T follicular helper cell (primary cell): ENCODE data around the gene TMEM259.

Experiments used
- DNase-seq: peaks from one replicate; pipeline ENCODE4 v3.0.0-alpha.2; 2020; ENCODE audit warnings: low read depth
- total RNA-seq, 2 experiments: gene quantifications; one replicate each; lab custom pipeline; 2026; lab: John Stamatoyannopoulos, UW

TMEM259 gene
- 178 to 318 reads per million in 2 experiments for total RNA-seq

- peak; percentile 96 for DNase-seq
Observed at GRCh38 chr19:1020868-1021425, at the start of gene TMEM259. Gene TMEM259, minus strand, starts transcription at chr19:1021123. Its CDS starts 127 bp downstream, at chr19:1020996.

- no peak for DNase-seq
Observed at GRCh38 chr19:1070576-1070930, 49.6 kb upstream of the TMEM259 start.

- DNase-seq: peak; percentile 59
Observed at GRCh38 chr19:1069009-1069779, 48.3 kb upstream of the TMEM259 start.

GRCh38 chr19:1068009-1069001 lies 47.4 kb upstream of the TMEM259 start:
- DNase-seq: no peak

GRCh38 chr19:1067341-1067957 lies 46.5 kb upstream of the TMEM259 start:
- DNase-seq: peak; percentile 66

GRCh38 chr19:1066748-1067340 lies 45.9 kb upstream of the TMEM259 start, which contains the start of gene ARHGAP45:
Gene ARHGAP45, plus strand, starts transcription at chr19:1067167. Its CDS starts 239 bp downstream, at chr19:1067406.
- DNase-seq: peak; percentile 76

- no peak for DNase-seq
Observed at GRCh38 chr19:1066251-1066747, 45.4 kb upstream of the TMEM259 start.

- DNase-seq: no peak
Observed at GRCh38 chr19:1065606-1066109, 44.7 kb upstream of the TMEM259 start.

GRCh38 chr19:1064661-1065605 lies 44.0 kb upstream of the TMEM259 start:
- DNase-seq: peak; percentile 59

- no peak for DNase-seq
Observed at GRCh38 chr19:1063909-1064660, 43.2 kb upstream of the TMEM259 start.

- DNase-seq: peak; percentile 73
Observed at GRCh38 chr19:1063030-1063908, 42.3 kb upstream of the TMEM259 start.

GRCh38 chr19:1062387-1063029 lies 41.6 kb upstream of the TMEM259 start:
- DNase-seq: no peak

- no peak for DNase-seq
Observed at GRCh38 chr19:1061987-1062386, 41.1 kb upstream of the TMEM259 start.

GRCh38 chr19:1060689-1061088 lies 39.8 kb upstream of the TMEM259 start:
- no peak for DNase-seq

- no peak for DNase-seq
Observed at GRCh38 chr19:1058112-1058511, 37.2 kb upstream of the TMEM259 start.

GRCh38 chr19:1057176-1057855 lies 36.4 kb upstream of the TMEM259 start:
- no peak for DNase-seq
